GM12801 (cell line): ENCODE measurements around the gene SESN3.

Experiments
- TF ChIP-seq, protein P1 (sequence below): IDR thresholded peaks from one replicate; pipeline ENCODE4 v1.5.1; 2011; ENCODE audit warnings: control low read depth; ENCODE audit not compliant: insufficient read length; ENCODE audit errors: extremely low read depth

Gene SESN3

DNA sequence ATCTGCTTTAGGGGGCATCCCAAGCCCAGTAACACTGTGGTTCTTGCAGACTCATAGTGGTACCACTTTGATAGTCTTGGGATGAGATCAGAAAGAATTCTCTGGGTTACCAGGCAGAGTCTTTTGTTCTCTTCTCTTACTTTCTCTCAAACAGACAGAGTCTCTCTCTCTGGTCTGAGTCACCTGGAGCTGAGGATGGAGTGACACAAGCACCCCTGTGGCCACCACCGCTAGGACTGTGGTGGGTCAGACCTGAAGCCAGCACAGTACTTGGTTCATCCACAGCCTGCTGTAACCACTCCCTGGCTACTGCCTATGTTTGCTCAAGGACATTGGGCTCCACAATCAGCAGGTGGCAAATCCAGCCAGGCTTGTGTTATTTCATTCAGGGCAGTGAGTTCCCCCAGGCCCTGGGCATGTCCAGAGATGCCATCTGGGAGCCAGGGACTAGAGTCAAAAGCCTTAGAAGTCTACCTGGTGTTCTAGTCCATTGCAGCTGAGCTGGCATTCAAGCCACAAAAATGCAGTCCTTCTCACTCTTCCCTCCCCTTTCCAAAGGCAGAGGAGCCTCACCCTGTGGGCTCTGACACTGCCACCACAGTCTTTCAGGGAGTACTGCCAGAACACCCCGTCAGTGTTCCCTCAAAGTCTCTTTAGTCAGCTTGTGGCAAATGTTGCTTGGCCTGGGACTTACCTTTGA lies 111.5 kb downstream of the SESN3 start:
- TF ChIP-seq, protein P1, sequence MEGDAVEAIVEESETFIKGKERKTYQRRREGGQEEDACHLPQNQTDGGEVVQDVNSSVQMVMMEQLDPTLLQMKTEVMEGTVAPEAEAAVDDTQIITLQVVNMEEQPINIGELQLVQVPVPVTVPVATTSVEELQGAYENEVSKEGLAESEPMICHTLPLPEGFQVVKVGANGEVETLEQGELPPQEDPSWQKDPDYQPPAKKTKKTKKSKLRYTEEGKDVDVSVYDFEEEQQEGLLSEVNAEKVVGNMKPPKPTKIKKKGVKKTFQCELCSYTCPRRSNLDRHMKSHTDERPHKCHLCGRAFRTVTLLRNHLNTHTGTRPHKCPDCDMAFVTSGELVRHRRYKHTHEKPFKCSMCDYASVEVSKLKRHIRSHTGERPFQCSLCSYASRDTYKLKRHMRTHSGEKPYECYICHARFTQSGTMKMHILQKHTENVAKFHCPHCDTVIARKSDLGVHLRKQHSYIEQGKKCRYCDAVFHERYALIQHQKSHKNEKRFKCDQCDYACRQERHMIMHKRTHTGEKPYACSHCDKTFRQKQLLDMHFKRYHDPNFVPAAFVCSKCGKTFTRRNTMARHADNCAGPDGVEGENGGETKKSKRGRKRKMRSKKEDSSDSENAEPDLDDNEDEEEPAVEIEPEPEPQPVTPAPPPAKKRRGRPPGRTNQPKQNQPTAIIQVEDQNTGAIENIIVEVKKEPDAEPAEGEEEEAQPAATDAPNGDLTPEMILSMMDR, result no peak

DNA sequence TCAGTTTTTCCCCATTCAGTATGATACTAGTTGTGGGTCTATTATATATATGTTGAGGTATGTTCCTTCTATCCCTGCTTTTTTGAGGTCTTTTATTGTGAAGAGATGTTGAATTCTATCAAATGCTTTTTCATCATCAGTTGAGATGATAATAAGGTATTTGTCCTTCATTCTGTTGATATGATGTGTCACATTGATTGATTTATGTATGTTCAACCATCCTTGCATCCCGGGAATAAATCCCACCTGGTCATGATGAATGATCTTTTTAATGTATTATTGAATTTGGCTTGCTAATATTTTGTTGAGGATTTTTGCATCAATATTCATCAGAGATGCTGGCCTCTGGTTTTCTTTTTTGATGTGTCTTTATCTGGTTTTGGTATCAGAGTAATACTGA lies 115.4 kb downstream of the SESN3 start:
- TF ChIP-seq, protein P1, result no peak
